Uterus (tissue), 4 donors: ENCODE data around the gene CDHR4. TPM values are rescaled to one million over a fixed set of nuclear protein-coding genes. Genes with fewer than 3 reads are reported as not detected.
"Not testable (repeated sequence)": the region's sequence is repeated elsewhere in the genome, so short reads cannot be mapped to it uniquely, and the experiment has no call there.

Experiments
- DNase-seq, 2 donors: peaks; one replicate each; pipeline ENCODE4 v3.0.0-alpha.2; 2019 to 2020
- H3K27ac ChIP-seq, 2 donors: fragments of 200-600 bp; sonication (generic); 1 replicate in 1 of 2; 2 replicates in 1 of 2; pipeline ENCODE4 v1.5.1; 2016 to 2018
- H3K27me3 ChIP-seq, 2 donors: fragments of 200-600 bp; sonication (generic); one replicate each; pipeline ENCODE4 v1.5.1; 2018 to 2019; ENCODE audit warnings: control low read depth in 1 of 2
- H3K36me3 ChIP-seq, 2 donors: fragments of 200-600 bp; sonication (generic); one replicate each; pipeline ENCODE4 v1.5.1; 2019; ENCODE audit warnings: control low read depth in 1 of 2
- H3K4me1 ChIP-seq, 2 donors: fragments of 200-600 bp; sonication (generic); one replicate each; pipeline ENCODE4 v1.5.1; 2018 to 2019; ENCODE audit warnings: control low read depth in 1 of 2
- H3K4me3 ChIP-seq, 2 donors: fragments of 200-600 bp; sonication (generic); 1 replicate in 1 of 2; 2 replicates in 1 of 2; pipeline ENCODE4 v1.5.1; 2018 to 2019; ENCODE audit warnings: mild to moderate bottlenecking in 1 of 2
- H3K9me3 ChIP-seq, 2 donors: fragments of 200-600 bp; sonication (generic); one replicate each; pipeline ENCODE4 v1.5.1; 2019; ENCODE audit warnings: control low read depth in 1 of 2
- POLR2A ChIP-seq, 2 donors: fragments of 450-650 bp; IDR thresholded peaks; one replicate each; pipeline ENCODE4 v1.6.1; 2016; ENCODE audit warnings: antibody characterized with exemption in 2 of 2, mild to moderate bottlenecking in 1 of 2, moderate library complexity in 1 of 2
- intact Hi-C: fragments of 100-400 bp; cut with DNase I; formaldehyde crosslinking; loops from one replicate; pipeline ENCODE4 v1.15.1; 2023; ENCODE audit warnings: low total_unique reads
- total RNA-seq, 4 donors: library from RNA; depleted of rRNA in 3 of 4; stranded (reverse); fragments of >200 nt in 3 of 4; gene quantifications; one replicate each; pipeline versions ENCODE4 v1.1.0 to v1.2.4, GENCODE V29; 2014 to 2023
- TF ChIP-seq, protein P1 (sequence below), 4 experiments: fragments of 200-600 bp in 2 of 4; fragments of 450-650 bp in 2 of 4; sonication (generic) in 2 of 4; IDR thresholded peaks; one replicate each; pipeline ENCODE4 v1.5.1; 2016 to 2019; ENCODE audit warnings: antibody characterized with exemption in 4 of 4, mild to moderate bottlenecking in 2 of 4, moderate library complexity in 1 of 4
- donor health status: DM: yes; HTN: yes; CAD: no.

Gene CDHR4
- total RNA-seq, 4 donors from 2014 or later, result 0.41 to 1.6 TPM; not detected in 2

DNA sequence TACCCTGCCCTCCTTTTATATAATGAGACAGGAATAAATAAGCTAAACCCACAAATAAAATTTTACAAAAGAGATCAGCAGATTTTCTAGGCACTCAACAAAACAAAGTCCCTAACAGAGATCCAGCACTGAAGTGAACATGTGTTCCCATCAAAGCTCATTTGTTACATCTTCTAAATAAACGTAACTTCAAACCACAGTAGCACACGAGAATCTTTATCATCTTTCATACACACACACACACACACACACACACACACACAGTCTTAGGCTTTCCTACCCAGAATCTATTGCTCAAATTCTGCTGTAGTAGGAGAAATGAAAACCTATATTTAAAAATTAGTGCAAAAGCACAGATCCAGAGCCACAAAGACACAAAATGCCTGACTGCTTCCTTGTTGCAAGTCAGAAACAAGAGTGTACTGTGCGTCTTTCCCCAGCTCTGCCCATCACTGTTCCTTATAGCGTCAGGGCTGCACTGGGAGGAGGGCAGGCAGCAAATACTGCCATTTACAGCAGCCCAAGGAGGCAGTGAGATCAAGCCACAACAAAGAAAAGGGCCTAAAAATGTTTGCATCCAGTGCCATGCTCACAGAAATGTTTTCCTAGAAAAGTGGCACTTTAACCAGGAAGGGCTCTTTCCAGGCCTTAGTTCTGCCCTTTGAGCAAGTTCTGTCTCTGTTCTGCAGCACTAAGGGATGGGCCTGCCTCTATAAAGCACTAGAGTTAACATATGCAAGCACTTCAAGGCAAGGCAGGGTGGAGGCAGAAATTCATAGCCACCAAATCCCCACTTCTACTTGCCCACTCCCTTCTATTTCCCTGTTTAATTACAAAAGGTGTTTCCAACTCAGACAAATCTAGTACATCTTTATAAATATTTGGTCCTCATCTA is 19.3 kb downstream of the CDHR4 start:
- intact Hi-C loops, result no loop called here
- Histone ChIP-seq H3K36me3 (no peaks in the 10 kb centered on the region), H3K27me3 (no peaks in the 10 kb centered on the region), H3K4me3 (no peak overlapping the region), H3K4me1 (peaks cover 0 to 14% of the 10 kb centered on the region in 2 donors), H3K9me3 (no peaks in the 10 kb centered on the region), H3K27ac (no peak overlapping the region)
- no peak for DNase-seq
- TF ChIP-seq, protein P1, sequence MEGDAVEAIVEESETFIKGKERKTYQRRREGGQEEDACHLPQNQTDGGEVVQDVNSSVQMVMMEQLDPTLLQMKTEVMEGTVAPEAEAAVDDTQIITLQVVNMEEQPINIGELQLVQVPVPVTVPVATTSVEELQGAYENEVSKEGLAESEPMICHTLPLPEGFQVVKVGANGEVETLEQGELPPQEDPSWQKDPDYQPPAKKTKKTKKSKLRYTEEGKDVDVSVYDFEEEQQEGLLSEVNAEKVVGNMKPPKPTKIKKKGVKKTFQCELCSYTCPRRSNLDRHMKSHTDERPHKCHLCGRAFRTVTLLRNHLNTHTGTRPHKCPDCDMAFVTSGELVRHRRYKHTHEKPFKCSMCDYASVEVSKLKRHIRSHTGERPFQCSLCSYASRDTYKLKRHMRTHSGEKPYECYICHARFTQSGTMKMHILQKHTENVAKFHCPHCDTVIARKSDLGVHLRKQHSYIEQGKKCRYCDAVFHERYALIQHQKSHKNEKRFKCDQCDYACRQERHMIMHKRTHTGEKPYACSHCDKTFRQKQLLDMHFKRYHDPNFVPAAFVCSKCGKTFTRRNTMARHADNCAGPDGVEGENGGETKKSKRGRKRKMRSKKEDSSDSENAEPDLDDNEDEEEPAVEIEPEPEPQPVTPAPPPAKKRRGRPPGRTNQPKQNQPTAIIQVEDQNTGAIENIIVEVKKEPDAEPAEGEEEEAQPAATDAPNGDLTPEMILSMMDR (IDR thresholded peaks at IDR 0.05), result no peak
- TF ChIP-seq POLR2A (IDR thresholded peaks at IDR 0.05), result no peak

DNA sequence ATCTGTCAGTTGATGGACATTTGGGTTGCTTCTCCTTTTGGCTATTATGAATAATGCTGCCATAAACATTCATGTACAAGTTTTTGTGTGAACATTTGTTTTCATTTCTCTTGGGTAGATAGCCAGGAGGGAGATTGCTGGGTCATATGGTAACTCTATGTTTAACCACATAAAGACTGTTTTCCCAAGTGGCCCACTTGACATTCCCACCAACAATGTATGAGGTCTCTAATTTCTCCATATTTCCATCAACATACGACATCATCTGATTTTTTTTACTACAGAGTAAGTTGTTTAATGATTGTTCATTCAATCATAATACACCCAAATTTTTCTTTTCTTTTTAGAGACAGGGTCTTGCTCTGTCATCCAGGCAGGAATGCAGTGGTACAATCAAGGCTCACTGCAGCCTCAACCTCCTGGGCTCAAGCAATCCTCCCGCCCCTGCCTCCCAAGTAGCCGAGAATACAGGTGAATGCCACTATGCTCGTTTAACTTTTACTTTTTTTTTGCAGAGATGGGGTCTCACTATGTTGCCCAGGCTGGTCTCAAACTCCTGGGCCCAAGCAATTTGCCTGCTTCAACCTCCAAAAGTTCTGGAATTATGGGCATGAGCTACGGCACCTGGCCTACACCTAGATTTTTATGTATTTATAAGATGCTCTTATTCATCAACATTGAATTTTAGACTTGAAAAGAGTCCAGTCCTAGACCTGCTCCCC is 20.2 kb downstream of the CDHR4 start:
- no peak overlapping the region for H3K4me3 ChIP-seq
- peaks cover 0 to 11% of the 10 kb centered on the region in 2 donors for H3K4me1 ChIP-seq
- DNase-seq, result no peak
- TF ChIP-seq POLR2A (IDR thresholded peaks at IDR 0.05), result no peak
- TF ChIP-seq, protein P1 (IDR thresholded peaks at IDR 0.05), result no peak
- H3K9me3 ChIP-seq, result no peaks in the 10 kb centered on the region
- no peaks in the 10 kb centered on the region for H3K27me3 ChIP-seq
- H3K27ac ChIP-seq, result no peak overlapping the region
- H3K36me3 ChIP-seq, result no peaks in the 10 kb centered on the region
- intact Hi-C loops, result no loop called here

DNA sequence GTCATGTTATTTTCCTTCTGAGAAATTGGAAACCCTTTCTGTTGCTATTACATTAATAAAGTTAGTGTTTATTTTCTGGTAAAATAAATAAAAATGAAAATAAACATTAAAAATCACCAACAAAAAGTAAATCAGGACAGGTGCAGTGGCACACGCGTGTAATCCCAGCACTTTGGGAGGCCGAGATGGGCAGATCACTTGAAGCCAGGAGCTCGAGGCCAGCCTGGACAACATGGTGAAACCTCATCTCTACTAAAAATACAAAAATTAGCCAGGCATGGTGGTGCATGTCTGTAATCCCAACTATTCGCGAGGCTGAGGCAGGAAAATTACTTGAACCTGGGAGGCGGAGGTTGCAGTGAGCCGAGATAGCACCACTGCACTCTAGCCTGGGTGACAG is 23.6 kb downstream of the CDHR4 start:
- H3K4me1 ChIP-seq, H3K4me3 ChIP-seq, H3K27me3 ChIP-seq, DNase-seq, H3K27ac ChIP-seq, intact Hi-C loops, H3K9me3 ChIP-seq, H3K36me3 ChIP-seq: not testable (repeated sequence)

DNA sequence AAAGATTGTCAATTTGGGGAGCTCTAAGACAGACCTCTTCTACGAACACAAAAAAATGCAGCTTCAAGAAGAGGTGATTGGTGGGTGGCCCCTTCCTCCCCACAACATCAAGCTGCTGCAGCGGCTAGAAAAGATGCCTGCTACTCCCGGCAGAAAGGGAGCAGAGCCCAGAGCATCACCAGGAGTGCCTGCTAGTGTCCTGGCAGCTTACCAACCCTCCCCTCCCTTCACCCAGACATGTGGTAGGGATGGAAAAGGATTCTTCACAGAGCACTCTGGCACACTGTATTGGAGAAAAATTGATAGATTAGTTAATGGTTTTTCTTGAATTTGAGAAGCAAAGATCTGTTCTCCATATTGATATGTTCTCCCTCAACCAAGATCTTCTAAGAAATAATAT is 24.1 kb downstream of the CDHR4 start:
- Histone ChIP-seq H3K27ac (no peak overlapping the region), H3K36me3 (no peaks in the 10 kb centered on the region), H3K4me3 (no peak overlapping the region), H3K4me1 (peaks cover 0 to 4% of the 10 kb centered on the region in 2 donors), H3K27me3 (no peaks in the 10 kb centered on the region), H3K9me3 (no peaks in the 10 kb centered on the region)
- TF ChIP-seq, protein P1 (IDR thresholded peaks at IDR 0.05), result no peak
- TF ChIP-seq POLR2A (IDR thresholded peaks at IDR 0.05), result no peak
- DNase-seq, result no peak
- intact Hi-C loops, result no loop called here

DNA sequence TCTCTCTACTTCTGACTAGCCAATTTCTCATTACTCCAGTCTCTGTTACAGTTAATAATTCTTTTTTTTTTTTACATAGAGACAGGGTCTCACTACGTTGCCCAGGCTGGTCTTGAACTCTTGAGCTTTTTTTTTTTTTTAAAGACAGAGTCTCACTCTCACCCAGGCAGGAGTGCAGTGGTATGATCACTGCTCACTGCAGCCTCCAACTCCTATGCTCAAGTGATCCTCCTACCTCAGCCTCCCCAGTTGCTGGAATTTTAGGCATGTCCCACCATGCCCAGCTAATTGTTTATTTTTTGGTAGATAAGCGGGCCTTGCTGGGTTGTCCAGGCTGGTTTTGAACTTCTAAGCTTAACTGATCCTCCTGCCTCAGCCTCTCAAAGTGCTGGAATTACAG is 27.0 kb downstream of the CDHR4 start:
- Histone ChIP-seq H3K27ac (no peak overlapping the region), H3K27me3 (no peaks in the 10 kb centered on the region), H3K4me1 (no peaks in the 10 kb centered on the region), H3K4me3 (no peak overlapping the region), H3K9me3 (no peaks in the 10 kb centered on the region), H3K36me3 (no peaks in the 10 kb centered on the region)
- intact Hi-C loops, result no loop called here
- TF ChIP-seq, protein P1 (IDR thresholded peaks at IDR 0.05), result no peak
- TF ChIP-seq POLR2A (IDR thresholded peaks at IDR 0.05), result no peak
- DNase-seq, result no peak
